Measurements from ENCODE around the gene WNK3. TPM values are rescaled to one million over a fixed set of nuclear protein-coding genes. Genes with fewer than 3 reads are reported as not detected.

Gene WNK3
- total and polyA plus RNA-seq, 2 of the 13 experiments (the other 11 are each of a cell fraction or from before 2014, with no cell fraction given), result 0.12 to 0.62 TPM

GRCh38 chrX:54292755-54293154 lies 65.1 kb downstream of the WNK3 start (continued):
- peak; percentile 45 for TF ChIP-seq TCF7 (IDR thresholded peaks at IDR 0.05; ENCODE audit: low read depth)
- TF ChIP-seq EP300 (IDR thresholded peaks at IDR 0.05; ENCODE audit: low read depth in 2 of 2, low read length in 2 of 2), result peak in 1 of 2 experiments; percentile 83; a peak in 2 of 4 replicates
- TF ChIP-seq EP300 (CRISPR knock-in tag; IDR thresholded peaks at IDR 0.05; ENCODE audit: borderline replicate concordance), result no peak; the same call in 1 of the 2 replicates
- TF ChIP-seq CCAR2 (optimal IDR thresholded peaks at IDR 0.05; ENCODE audit: low read depth, low read length), result no peak
- peak; percentile 43; the same call in 1 of the 2 replicates for TF ChIP-seq CHD4 (IDR thresholded peaks at IDR 0.05; ENCODE audit: borderline replicate concordance, low read length)
- TF ChIP-seq ZNF710 (CRISPR knock-in tag; IDR thresholded peaks at IDR 0.05; ENCODE audit: borderline replicate concordance), result 0 out of 2 replicates have a peak, but pooled peaks have one; percentile 31
- TF ChIP-seq HOXA3 (CRISPR knock-in tag; IDR thresholded peaks at IDR 0.05), result 0 out of 2 replicates have a peak, but pooled peaks have one; percentile 21
- no peak for TF ChIP-seq ZNF557 (CRISPR knock-in tag; IDR thresholded peaks at IDR 0.05)
- no peak for TF ChIP-seq ZNF484 (CRISPR knock-in tag; IDR thresholded peaks at IDR 0.05; ENCODE audit: borderline replicate concordance, low read depth)
- TF ChIP-seq ZNF556 (CRISPR knock-in tag; IDR thresholded peaks at IDR 0.05; ENCODE audit: borderline replicate concordance), result no peak
- peak; percentile 83 for TF ChIP-seq FOSL2 (CRISPR knock-in tag; IDR thresholded peaks at IDR 0.05)

GRCh38 chrX:54291758-54292157 lies 66.1 kb downstream of the WNK3 start:
- no peak for FAIRE-seq
- CTCF ChIA-PET (ENCODE audit: low intra/inter-chr PET ratio, low total read pairs), result no interaction called here
- TF ChIP-seq ZNF263 (CRISPR knock-in tag; IDR thresholded peaks at IDR 0.05) (no peak), CREB1 (IDR thresholded peaks at IDR 0.05) (no peak), CREB1 (CRISPR knock-in tag; IDR thresholded peaks at IDR 0.05) (no peak), ZNF136 (CRISPR knock-in tag; IDR thresholded peaks at IDR 0.05; ENCODE audit: low read depth) (no peak), PLRG1 (conservative IDR thresholded peaks at IDR 0.05) (no peak), TMF1 (CRISPR knock-in tag; IDR thresholded peaks at IDR 0.05; ENCODE audit: low read depth) (no peak), ZMYM3 (CRISPR knock-in tag; IDR thresholded peaks at IDR 0.05) (no peak), FOSL1 (CRISPR knock-in tag; IDR thresholded peaks at IDR 0.05; ENCODE audit: borderline replicate concordance) (no peak), ZFP41 (CRISPR knock-in tag; IDR thresholded peaks at IDR 0.05; ENCODE audit: borderline replicate concordance) (no peak), MXD1 (CRISPR knock-in tag; IDR thresholded peaks at IDR 0.05) (no peak), SCMH1 (CRISPR knock-in tag; IDR thresholded peaks at IDR 0.05; ENCODE audit: borderline replicate concordance) (no peak), ZNF75D (CRISPR knock-in tag; IDR thresholded peaks at IDR 0.05; ENCODE audit: borderline replicate concordance) (no peak)

More at GRCh38 chrX:54291758-54292157, 66.1 kb downstream of the WNK3 start:
- intact Hi-C loops (cut with micrococcal nuclease; ENCODE audit: unreplicated experiment) (no loop called here), in situ Hi-C loops (cut with HindIII; ENCODE audit: extremely low pct_ligation_motif_present, low pct_unique_long_range_greater_than_20kb) (no loop called here)
- no TSS peak for BruUV-seq (replicated peaks)
- DNase-seq (ENCODE audit: low spot score) (no peak), ATAC-seq (no peak)
- peaks cover 66% of the 10 kb centered on the region for H3K4me1 ChIP-seq (ENCODE audit: insufficient read depth, low read length)
- H3K4me2 ChIP-seq (ENCODE audit: low read depth, low read length), result no peak overlapping the region
- H3K36me3 ChIP-seq (replicated peaks in 1 of 2; ENCODE audit: control insufficient read depth in 1 of 2, insufficient read depth in 2 of 2, low read length in 2 of 2), result no peaks in the 10 kb centered on the region
- H3K9me3 ChIP-seq (ENCODE audit: low read length), result no peaks in the 10 kb centered on the region
- no peak overlapping the region for H2AFZ ChIP-seq (ENCODE audit: low read length)
- H3K4me3 ChIP-seq (replicated peaks in 1 of 3; ENCODE audit: insufficient read depth in 1 of 3, low read depth in 2 of 3, low read length in 3 of 3), result no peak overlapping the region
- WGBS (ENCODE audit: low lambda C conversion rate), result 62% methylated on average over 2 of the region's 2 CpGs
- no peaks in the 10 kb centered on the region for H3K27me3 ChIP-seq (ENCODE audit: control insufficient read depth in 1 of 2, insufficient read depth in 2 of 2, low read length in 2 of 2)
- no peaks in the 10 kb centered on the region for H4K20me1 ChIP-seq (ENCODE audit: insufficient read depth, low read length)
- POLR2A ChIA-PET, result no interaction called here
- no peaks in the 10 kb centered on the region for H3K79me2 ChIP-seq (ENCODE audit: insufficient read depth, low read length)
- H3K9ac ChIP-seq (ENCODE audit: insufficient read depth, low read depth, low read length), result no peak overlapping the region
- H3K27ac ChIP-seq (ENCODE audit: extremely low read length, insufficient read depth, low read length), result peak overlapping the region; percentile 26
